GM21390 (cell line): ENCODE measurements around the gene ZNF484.
"Not testable (repeated sequence)": the region's sequence is repeated elsewhere in the genome, so short reads cannot be mapped to it uniquely, and the experiment has no call there.

Source experiments
- ATAC-seq: cut with Tn5 transposase; IDR thresholded peaks from one replicate; pipeline ENCODE4 v1.9.1; 2021; ENCODE audit not compliant: unreplicated experiment

The ZNF484 gene

DNA sequence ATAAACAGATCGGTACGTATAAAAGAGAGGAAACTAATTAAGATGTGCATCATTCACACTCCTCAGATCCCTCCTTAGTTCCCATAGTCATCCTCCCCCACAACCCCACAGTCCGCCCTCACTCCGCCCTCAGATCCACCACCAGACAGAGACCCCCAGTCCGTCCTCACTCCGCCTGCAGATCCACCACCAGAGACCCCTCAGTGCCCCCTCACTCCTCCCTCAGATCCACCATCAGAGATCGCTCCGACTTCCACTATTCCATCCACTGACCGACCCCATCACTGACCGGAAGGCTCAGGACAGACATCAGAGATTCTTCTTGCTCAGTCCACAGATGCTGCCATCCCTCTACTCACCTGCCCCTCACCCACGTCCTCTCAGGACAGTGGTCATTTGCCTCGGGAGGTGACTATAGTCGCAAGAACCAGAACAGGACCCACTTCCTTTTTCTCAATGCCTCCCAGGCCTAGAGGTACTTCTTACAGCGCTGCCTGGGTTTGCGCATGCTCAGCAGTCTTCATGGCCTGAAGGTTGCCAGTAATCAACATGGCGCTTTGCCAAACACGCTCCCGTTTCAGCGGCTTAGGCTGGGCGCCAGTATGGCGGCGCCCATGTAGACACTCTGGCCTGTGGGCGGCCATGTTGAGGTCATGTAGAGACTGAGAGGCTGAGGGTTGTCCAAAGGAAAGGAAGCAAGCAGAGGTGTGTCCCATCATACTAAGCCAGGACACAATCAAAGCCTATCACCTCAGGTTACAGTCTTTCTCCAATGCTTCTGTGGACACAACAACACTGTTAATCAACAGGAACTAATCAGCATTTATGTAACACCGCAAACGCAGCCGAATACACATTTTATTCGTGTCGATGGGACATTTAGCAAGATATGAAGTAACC is at the start of gene ZNF484:
Gene ZNF484, minus strand, starts transcription at position 508 of the 900 bp plus-strand sequence. CDS start 3,009 bp downstream, outside the sequence.
- ATAC-seq, result peak; percentile 97

DNA sequence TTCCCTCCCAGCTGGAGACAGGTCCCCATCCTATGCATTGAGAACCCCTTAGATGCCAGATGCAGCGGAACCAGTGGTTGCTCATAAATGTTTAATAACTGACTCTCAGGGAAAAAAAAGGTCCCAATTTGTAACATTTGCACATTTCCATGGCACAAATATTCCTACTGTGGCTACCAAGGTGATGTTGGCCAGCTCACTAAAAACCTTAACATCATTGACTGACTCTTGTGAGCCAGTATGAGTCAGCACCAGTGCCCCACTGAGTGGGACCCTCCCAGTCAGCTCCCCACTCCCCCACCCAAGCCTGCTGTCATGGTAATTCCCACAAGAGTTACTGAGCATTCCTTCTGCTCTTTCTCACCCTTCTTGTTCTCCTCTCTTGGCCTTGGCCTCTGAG is 42.6 kb upstream of the ZNF484 start:
- ATAC-seq, result no peak

DNA sequence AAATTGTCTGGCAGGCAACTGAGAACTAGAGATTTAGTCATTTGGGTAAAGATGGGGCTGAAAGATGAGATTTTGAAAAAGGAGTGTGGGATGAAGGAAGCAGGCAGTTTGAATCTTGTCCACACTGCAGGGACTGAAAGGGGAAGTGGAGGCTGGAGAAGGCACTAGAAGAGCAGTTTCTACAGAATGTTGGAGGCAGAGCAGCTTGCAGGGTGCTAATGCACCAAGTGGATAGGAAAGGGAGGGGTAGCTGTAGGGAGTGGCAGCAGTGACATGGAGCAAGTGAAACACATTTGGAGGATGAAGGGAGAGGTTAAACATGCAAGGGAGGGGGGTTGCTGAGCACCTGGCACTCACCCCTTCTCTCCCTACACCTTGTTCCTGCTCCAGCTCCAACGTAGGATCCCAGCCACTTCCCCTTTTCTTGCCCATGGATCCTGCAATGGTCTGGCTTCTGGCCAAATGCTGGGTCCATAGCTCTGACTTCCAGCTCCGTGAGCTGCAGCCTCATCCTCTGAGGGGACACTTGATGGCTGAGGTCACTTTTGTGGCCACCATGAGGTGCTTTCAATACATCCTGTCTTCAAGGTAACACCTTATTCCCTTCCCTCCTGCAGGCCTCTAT is 39.5 kb upstream of the ZNF484 start:
- ATAC-seq, result no peak

DNA sequence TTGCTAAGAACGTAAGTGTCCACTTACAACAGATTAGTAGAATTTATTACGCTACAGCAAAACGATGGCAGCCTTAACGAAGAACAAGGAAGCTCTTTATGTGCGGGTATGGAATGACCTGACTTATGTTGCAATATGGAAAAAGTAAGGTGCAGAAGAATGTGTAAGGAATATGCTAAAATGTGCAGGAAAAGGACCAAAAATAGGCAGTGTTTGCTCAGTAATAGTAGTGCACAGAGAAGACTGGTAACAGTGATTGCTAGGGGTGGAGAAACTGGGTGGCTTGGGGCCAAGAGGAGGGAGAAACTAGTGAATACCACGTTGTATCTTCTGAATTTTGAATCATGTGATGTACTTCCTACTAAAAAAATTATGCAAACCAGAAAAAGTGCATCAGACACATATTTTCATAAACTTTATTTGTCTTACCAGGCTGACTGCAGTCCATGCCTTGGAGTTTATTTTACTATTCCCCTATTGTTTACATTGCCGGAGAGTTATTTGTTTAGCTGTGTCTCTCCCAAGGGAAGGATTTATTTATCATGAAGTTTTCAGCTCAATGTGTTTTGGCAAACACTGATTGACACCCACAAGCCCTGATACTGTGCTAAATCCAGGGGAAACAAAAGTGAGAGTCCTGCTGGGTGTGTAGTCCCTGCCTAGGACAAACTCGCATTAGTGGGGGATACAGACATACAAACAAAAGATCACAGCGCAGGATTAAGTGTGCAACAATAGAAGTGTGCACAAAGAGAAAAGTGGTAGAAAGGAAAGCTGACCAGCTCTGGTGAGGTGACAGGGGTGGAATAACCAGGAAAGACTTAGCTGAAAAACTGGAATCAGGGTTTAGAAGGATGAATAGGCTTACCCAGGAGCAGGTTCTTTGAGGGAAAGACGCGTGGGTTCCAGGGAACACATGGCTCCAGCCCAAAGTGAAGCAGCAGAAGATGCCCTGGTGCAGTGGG is 34.0 kb upstream of the ZNF484 start:
- no peak for ATAC-seq

DNA sequence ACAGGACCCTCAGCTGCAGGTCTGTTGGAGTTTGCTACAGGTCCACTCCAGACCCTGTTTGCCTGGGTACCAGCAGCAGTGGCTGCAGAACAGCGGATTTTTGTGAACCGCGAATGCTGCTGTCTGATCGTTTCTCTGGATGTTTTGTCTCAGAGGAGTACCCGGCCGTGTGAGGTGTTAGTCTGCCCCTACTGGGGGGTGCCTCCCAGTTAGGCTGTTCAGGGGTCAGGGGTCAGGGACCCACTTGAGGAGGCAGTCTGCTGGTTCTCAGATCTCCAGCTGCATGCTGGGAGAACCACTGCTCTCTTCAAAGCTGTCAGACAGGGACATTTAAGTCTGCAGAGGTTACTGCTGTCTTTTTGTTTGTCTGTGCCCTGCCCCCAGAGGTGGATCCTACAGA is 27.3 kb upstream of the ZNF484 start:
- ATAC-seq, result not testable (repeated sequence)

DNA sequence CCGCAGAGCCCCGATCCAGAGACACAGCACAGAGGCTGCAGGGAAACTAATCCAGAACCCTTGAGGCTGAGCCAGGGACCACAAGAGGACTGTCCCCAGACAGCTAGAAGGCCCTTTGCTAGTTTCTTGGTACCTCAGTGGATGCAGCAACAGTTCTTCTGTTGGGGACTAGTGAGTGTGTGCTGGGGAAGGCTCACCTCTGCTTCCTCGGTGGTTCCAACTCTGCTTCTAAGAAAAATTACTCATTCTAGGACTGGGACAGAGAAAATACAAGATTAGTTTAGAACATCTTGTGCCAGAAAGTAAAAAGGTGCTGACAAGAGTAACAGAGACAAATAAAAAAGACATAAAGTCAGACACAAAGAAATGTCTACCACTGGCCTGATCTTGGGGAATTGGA is 19.5 kb upstream of the ZNF484 start:
- no peak for ATAC-seq

DNA sequence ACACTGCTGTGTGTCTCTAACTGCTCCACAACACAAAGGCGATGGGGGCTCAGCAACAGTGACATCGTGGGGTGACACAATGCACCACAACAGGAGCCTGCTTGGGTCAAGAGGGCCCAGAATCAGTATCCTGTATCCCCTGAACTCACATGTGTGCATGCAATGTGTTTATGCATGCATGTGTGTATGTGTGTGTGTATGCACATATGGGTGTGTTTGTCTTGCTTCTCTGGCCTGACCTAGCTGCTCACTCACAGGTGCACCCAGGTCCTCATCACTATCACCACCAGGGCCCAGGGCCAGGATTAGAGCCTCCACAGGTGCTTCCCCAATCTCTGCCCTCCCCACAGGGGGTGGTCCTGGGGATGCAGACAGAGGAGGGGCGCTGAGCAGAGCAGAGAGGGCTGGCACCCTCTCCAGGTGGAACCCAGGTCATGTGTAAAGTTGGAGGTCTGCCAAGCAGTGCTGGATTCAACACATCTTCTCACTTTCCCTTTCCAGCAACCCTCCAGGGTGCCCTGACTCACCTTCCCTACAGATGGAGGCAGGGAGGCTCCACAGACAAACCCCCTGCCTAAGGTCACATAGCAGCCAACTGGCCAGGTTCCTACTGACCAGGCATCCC is 18.1 kb upstream of the ZNF484 start:
- ATAC-seq, result no peak

DNA sequence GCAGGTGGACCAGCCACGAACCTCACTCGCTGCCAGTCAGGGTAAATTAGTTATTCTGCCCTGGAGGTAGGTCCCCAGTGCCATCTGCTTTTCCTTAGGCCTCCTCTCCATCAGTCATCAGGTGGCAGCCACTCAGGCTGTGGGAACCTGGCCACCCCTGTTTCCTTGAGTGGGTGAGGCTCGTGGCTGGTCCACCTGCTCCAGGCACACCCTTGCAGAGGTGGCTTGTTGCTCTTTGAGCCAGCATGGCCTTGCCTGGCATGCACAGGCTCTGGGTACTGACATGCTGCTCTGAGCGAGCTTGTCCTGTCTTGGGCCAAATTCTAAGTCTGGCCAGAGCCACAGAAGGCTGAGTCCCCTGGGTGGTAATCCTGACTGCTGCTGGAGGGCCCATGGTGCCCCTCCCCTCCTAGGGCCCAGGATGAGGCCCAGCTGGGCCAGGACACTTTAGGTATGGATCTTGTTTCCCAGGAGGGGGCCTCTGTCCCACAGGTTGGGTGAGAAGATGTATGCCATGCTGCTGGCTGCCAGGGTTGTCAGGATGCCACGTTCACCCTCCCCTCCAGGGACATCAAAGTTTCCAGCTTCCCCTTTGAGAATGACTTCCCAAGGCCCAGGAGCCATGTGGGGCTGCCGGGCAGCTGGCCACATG is 17.0 kb upstream of the ZNF484 start:
- no peak for ATAC-seq

DNA sequence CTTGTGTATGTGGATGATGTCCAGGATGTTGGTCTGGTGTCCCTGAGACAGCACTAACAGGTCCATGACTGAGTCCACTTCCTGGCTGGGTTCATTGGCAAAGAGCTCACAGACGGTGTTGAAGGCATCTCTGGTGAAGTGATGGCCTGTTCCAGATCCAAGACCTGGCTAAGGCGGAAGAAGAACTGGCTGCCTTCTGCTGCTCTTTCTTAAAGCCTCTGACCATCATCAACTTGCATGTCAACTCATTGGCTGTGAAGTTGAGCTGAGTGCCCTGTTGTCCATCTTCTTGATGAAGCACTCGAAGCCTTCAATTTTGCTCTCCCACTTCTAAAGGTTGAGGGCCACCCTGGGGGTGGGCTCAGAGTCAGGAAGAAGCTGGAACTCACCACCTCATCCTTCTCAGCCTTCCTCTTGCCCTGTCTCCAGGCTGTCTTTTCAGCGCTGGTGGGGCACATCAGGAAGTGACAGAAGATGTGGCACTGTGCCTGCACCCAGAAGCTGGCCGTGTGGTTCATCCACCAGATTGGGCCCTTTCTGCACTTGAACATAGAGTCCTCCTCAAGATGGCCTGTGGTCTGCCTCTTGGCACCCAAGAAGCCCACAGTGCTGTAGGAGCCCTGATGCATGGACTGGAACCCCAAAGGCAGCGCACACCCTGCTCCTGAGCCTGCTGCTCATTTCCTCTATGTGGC is 16.2 kb upstream of the ZNF484 start:
- not testable (repeated sequence) for ATAC-seq

DNA sequence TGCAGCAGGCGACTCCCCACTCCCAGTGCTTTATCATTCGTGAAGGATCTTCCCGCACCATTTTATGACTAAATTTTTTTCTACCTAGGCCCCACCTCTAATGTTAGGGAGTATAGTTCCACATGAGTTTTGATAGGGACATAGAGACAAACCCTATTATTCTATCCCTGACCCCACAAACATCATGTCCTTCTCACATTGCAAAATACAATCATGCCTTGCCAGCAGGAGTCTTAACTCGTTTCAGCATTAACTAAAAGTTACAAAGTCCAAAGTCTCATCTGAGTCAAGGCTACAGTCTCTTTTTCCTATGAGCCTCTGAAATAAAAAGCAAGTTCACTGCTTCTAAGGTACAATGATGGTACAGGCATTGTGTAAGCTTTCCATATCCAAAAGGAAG is 14.4 kb upstream of the ZNF484 start:
- not testable (repeated sequence) for ATAC-seq

DNA sequence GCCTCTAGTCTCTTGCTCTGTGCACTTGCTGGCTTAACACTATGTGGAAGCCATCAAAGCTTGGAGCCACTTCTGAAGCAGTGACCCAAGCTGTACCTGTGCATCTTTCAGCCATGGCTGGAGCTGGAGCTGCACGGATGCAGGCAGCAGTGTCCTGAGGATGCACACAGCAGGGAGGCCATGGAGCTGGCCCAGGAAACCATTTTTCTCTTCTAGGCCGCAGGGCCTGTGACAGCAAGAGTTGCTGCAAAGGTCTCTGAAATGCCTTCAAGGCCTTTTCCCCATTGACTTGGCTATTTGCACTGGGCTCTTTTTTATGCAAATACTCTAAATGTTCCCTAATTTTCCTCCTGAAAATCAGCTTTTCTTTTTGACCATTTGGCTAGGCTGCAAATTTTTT is 12.9 kb upstream of the ZNF484 start:
- ATAC-seq, result no peak

DNA sequence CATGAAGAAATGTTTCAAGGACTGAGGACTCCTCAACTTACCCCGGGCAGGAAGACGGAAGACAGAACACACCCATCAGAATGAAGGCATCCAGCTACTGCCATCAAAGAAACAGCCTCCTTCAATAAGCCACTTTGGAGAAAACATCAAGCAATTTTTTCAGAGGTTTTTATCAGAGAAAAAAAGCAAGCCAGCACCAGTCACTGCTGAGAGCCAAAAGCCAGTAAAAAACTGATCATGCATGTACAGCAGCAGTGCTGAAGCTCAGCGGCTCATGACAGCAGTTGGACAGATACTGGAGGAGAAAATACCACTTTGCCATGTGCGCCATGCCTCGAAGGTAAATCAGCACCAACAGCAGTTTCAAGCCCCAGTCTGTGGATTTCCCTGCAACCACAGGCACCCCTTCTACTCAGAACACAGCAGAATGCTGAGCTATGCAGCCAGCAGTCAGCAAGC is 10.1 kb upstream of the ZNF484 start:
- no peak for ATAC-seq

DNA sequence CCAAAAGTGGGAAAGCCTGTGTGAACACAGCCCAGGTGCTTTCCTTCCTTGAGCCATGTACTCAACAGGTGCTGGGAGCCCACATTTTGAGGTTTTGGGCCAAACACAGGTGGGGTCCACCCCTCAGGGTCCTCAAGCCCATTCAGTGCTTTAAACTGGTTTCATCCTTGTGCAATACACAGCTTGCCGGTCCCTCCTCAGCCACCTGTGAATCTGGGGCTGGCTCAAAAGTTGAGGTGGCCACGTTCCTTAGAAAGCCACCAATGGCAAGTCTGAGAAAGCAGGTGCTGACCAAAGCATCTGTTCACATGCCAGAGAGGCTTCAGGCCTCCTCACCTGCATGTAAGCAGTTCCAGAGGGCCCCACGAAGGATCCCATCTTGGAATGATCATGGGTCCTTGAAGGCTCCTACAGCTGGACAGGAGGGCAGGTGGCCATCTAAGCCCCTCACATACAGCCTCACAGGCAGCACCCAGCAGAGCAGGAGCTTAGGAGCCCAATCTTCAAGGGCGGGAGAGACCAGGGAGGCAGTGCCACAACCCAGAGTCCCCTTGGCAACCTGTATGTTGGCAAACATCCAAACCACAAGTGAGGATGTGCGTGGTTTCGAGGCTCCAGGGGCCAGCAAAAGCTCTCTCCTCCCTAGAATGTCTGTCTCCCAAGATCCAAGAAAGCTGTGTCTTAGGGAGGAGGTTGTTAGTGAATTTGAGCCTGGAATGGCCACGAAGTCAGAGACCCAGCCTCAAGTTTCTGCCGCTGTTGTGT is 9.2 kb upstream of the ZNF484 start:
- not testable (repeated sequence) for ATAC-seq

DNA sequence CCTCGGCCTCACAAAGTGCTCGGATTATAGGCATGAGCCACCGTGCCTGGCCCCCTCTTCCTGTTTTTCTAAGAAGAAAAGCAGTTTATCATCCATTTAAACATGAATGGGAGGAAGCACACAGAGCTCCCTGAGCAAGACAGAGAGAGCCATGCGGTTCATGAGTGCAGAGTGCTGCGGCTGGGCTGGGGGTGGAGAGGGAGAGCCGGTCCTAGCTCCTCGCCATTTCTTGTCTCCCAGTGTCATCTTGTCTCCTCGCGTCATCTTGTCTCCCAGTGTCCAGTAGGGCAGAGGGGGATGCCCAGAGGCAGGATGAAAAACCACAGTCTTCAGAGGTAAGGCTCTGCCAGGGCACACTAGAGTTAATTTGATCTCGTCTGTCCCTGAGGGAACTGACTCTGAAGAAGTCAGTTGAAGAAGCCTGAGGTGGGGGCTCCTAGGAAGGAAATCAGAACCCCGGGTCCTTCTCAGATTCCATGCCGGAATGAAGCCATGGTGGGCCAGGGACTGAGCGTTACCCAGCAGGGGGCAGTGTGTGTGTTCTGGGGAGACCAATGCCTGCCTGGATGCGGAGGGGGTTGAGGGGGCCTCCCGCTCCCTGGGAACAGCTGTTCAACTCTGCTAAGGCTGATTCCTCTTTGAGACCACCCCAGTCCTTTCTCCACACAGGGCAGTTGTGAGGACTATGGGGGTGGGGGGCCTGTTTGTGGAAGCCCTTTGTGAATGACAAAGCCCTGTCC is 6.0 kb upstream of the ZNF484 start:
- ATAC-seq, result not testable (repeated sequence)

DNA sequence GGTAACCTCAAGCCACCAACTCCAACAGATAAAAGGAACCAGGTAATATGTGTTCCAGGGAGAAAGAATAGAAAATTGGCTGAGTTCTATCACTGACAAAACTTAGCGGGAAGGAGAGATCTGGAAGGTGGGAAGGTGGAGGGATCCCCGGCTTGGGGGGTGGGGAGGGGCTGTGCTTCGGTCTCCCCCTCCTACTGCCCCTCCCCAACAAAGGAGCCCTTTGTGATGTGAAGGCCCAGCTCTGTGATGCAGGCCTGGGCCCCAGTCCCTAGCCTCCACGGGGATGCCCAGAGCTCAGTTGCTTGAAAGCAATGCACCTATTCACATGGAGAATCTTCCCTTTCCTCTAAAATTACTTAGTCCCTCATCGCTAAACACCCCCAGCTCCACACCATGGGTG is 4.4 kb upstream of the ZNF484 start:
- ATAC-seq, result no peak

DNA sequence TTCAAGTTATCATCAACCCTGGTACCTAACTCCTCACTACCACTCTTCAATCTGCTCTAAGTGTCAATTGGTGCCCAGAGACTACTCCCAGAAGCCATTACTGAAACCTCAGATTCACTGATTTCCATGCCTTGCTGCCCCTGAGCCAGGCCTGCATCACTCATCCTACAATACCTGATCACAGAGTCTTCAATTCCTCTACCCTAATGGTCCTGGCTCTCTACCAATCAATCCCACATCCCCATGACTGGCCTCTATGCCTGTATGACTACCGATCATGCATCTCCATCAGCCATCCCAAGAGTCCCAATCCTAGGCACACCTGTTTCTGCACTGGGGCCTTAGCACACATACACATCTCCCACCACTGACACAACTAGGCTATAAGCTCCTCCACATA is 2.5 kb downstream of the ZNF484 start:
- ATAC-seq, result no peak

DNA sequence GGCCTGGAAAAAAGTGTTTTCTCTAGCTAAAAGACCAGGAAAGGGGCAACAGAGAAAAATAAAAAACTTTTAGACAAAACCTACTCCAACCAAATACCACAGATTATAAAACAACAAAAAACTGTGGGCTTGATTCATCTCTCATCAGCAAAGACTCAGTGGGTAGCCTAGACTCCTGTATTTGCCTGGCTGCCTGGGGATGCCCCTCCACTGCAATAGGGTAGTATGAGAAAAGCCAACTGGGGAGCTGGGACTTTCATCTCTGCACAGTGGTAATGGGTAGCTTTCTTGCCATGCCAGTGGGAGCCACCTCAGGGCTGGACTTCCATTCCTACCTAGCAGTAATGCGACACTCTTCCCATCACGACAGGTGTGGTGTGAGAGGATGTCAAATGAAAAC is 7.5 kb downstream of the ZNF484 start:
- no peak for ATAC-seq

DNA sequence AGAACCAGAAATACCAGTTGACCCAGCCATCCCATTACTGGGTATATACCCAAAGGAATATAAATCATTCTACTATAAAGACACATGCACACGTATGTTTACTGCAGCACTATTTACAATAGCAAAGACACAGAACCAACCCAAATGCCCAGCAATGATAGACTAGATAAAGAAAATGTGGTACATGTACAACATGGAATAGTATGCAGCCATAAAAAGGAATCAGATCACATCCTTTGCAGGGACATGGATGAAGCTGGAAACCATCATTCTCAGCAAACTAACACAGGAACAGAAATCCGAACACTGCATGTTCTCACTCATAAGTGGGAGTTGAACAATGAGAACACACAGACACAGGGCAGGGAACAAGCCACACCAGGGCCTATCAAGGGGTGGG is 11.2 kb downstream of the ZNF484 start:
- ATAC-seq, result not testable (repeated sequence)
